Fibroblast of skin of left quadriceps (primary cell): ENCODE measurements around the gene GOLGA8Q.
"Not testable (repeated sequence)": the region's sequence is repeated elsewhere in the genome, so short reads cannot be mapped to it uniquely, and the experiment has no call there.

ENCODE experiments used
- DNase-seq, 2 experiments: peaks; one replicate each; pipeline ENCODE4 v3.0.0-alpha.2; 2013; ENCODE audit warnings: low read depth in 2 of 2

Gene GOLGA8Q, protein sequence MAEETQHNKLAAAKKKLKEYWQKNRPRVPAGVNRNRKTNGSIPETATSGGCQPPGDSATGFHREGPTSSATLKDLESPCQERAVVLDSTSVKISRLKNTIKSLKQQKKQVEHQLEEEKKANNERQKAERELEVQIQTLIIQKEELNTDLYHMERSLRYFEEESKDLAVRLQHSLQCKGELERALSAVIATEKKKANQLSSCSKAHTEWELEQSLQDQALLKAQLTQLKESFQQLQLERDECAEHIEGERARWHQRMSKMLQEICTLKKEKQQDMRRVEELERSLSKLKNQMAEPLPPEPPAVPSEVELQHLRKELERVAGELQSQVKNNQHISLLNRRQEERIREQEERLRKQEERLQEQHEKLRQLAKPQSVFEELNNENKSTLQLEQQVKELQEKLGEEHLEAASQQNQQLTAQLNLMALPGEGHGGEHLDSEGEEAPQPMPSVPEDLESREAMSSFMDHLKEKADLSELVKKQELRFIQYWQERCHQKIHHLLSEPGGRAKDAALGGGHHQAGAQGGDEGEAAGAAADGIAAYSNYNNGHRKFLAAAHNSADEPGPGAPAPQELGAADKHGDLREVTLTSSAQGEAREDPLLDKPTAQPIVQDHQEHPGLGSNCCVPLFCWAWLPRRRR

DNA sequence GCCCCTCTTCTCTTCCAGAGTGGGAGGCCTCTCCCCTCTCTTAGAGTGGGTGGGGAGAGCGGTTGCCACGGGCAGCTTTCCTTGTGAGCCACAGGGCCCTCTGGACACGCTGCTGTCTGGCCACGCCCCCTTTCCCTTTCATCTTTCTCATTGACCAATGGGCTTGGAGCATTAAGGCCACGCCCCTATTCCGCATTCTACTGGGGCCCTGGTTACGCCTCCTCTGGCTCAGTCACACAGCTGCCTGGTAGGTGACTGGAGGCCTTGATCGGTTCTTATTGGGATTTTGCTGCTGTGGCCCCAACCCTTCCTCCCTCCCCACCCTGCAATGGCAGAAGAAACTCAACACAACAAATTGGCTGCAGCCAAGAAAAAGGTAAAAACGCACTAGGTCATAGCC lies at the start of gene GOLGA8Q:
Gene GOLGA8Q (plus strand): TSS at position 301 of the 400 bp plus-strand sequence. CDS start 28 bp downstream, at position 329.
- not testable (repeated sequence) for DNase-seq

DNA sequence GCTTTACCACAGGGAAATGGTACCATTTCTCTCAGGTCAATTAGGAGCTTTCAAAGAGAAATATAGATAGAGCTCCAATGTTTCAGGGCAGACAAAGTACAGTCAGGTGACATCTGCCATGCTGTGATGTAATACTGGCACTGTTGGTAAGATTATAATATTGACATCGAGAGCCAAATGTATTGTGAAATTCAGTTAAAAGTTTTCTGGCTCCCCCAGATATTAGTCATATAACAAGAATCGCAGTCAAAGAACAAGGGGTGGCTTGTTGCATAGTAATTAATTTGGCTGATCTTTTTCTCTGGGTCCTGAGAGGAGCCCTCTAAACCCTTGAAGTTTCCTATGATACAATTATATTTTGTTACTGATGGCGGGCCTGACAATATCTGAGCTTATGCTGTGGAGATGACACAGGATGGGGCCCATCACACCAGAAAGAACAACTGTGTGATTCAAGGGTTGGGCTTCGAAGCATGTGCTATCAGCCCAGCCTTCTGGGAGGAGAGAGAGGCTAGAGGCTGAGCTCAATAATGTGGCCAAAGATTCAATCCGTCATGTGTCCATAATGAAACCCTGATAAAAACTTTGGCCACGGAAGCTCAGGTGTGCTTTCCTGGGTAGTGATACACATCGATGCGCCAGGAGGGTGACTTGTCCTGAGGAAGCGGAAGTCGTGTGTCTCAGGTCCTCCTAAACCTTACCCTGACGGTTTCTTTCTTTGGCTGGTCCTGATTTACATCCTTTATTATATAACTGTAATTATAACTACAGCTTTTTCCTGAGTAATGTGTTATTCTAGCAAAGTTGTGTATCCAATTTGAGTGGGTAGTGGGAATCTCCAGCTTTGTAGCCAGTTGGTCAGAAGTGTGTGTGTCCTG lies 48.7 kb upstream of the GOLGA8Q start:
- not testable (repeated sequence) for DNase-seq

DNA sequence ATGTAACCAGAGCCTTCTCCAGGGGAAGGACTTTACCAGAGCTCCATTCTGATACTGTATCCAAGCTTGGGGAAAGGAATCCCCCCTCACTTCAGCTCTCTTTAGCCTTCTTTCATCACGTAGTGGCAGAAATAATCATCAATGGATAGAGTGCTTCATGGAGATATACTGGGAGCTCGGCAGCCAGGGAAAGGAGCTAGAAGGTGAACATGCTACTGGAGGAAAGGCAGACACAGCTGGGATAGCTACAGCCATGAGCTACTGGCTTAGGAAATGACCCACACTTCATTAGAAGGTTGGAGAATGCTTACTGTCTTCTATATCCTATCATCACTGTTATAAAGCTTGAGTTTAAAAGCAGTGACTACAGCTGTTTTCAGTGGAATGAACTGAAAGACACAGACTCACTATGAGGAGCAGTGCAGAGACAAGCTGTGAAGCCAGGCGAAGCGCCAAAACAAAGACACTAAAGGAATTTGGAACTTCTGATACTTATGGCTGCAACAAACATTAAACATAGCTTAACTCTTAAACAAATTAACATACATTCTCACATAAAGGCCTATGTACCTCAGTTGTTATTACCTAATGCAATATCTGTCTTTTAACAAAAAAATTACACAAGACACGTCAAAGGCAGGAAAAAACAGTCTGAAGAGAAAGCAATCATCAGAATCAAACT lies 47.5 kb upstream of the GOLGA8Q start:
- DNase-seq = peak; percentile 2 to 3

DNA sequence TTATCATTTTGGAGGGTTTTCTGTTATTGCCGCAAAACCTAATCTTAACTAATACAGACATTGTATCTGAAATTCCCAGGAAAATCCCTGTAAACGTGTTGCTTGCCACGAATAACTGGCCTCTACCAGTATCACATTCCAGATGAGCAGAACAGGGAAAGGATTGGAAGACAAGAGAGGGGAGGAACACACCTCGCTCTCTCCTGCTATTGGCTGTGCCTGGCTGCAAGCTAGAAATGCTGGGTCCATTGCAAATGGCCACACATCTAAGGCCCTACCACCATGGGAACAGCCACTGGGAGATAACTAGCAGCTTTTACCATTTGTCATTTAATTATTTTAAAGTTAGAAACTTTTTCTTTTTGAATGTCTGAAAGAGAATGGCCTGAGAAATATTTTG lies 37.3 kb upstream of the GOLGA8Q start:
- DNase-seq = not testable (repeated sequence)

DNA sequence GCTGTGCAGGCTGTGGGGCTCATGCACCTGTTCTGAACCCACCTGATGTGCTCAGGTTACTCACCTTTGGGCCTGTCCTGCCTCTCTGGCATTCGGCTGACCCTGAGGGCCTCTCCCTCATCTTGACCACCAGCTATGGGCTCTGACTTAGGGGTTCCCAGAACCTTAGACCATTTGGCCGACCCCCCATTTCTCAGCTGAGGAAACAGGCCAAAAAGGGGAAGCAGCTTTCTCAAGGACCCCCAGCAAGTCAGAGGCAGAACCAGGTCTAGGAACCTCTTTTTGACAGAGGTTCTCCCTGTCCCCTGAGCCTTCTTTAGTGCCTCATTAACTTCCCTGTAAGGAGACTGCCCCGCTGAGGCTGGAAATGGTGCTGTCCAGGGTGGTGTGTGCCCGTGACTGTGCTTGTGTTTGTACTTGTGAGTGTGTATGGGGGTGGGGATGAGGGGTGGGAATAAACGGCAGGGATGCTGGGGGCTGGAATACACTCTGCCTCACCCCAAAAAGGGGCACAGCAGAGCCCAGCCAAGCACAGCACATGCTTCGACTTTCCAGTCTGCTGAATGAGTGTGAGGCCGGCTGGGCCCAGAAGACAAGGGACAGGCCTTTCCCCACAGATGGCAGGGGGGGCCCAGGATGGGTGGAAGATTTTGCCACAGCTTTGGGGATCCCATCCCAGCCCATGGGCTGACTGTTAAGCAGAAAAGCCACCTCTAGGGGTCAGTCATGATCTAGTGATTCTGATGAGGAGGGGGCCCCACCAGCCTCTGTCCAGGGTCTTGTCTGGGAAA lies 28.2 kb upstream of the GOLGA8Q start:
- not testable (repeated sequence) for DNase-seq

DNA sequence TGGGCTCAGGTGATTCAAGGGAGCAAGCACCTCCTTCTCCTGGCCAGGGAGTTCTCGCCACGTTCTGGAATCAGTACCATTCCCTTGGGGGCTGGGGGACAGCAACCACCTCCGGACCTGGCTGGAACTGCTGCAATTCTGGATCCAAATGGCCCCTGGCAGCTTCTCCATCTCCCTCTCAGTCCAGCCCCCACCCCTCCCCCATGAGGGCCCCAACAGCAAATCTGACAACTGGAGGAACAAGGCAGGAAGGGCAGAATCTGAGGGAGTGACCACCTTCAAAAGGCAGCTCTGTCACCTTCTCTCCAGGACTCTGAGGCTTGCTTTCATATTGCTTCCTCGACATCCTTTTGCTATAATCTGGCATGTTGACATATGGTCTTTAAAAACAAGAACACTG lies 25.9 kb upstream of the GOLGA8Q start:
- DNase-seq = not testable (repeated sequence)

DNA sequence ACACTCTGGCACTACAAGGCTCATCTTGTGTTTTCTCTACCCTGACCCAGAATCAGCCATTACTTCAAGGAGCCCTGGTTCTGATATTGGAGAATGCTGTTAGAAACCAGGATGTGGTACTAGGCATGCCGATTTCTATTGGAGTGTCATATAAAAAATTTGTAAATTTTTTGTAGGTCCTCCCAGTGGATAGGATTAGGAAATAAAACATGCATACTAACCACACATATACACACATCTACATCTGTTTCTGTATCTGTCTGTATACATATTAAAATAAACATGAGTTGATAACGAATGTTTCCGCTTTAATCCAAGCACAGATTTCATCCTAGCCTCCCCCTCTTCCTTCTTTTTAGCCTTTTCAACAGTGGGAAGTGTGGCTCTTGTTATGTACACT lies 22.8 kb upstream of the GOLGA8Q start:
- not testable (repeated sequence) for DNase-seq

DNA sequence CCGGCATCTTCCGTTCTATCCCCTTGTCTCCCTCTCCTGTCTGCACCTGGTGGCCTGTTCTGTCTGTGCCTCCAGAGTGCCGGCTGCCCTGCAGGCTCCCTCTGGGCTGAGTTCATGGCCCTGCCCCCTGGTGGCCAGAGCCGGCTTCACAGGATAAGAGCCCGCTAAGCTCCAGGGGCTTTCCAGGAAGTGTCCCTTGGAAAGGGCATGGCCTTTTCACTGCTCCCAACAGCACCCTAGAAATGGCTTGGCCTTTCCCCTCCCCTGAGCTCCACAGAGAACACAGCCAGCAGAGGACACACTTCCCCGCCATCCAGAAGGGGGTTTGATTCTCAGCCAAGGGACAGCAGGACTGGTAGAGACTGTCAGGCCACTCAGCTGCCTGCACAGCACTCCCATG lies 15.1 kb downstream of the GOLGA8Q start:
- not testable (repeated sequence) for DNase-seq

DNA sequence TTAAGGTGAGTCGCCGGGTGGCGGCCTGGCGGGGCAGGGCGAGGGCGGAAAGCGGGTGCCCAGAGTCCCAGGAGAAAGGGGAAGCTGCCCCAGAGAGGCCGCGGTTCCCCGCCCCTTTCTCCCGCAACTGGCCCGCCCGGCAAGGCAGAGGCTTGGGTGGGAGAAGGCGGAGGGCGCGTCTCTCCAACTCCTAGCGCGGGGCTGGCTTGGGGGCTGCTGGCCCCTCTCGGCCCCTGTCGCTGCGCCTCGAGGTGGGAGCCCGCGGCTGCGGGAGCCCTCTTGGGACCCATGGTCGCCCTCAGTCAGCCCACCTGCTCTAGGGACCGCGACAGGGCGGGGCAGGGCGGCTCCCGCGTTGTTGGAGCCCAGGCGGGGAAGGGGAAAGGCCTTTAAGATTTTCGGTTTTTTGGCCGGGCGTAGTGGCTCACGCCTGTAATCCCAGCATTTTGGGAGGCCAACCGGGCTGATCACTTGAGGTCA lies 21.2 kb downstream of the GOLGA8Q start:
- not testable (repeated sequence) for DNase-seq

DNA sequence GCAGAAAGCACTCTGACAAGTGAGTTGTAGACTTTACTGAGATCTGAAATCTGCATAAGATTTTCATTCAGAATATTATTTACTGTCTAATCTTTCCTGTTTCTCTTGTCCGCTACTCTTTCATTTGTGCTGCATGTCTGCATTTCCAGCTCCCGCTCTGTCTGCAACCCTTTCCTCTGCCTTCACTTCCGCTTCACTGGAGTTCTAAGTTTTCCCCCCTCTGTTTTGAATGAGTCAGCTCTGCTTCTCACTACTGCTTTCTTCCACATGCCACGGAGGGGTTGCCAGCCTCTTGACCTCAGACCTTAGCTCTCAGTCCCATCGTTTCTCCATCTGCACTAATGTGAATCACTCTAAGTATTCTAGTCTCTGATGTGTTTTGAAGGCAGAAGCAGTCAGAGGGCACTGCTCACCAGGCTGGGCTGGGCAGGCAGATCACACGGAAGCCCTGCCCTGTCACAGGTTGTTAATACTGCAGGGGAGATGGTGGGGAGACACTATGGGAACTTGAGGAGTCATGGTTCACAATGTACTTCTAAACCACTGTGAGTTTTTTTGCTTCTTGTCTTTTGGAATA lies 27.6 kb downstream of the GOLGA8Q start:
- DNase-seq = not testable (repeated sequence)

DNA sequence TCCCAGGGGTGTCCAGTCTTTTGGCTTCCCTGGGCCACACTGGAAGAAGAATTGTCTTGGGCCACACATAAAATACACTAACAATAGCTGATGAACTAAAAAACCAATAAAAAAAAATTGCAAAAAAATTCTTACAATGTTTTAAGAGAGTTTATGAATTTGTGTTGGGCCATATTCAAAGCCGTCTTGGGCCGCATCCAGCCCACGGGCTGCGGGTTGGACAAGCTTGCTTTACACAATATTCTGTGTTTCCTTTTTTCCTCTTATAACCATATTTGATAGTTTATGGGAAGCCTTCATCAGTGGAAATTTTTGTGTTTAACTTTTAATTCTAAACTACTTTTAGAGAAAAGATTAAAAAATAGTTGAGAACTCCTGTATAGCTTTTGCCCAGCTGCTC lies 28.9 kb downstream of the GOLGA8Q start:
- not testable (repeated sequence) for DNase-seq

DNA sequence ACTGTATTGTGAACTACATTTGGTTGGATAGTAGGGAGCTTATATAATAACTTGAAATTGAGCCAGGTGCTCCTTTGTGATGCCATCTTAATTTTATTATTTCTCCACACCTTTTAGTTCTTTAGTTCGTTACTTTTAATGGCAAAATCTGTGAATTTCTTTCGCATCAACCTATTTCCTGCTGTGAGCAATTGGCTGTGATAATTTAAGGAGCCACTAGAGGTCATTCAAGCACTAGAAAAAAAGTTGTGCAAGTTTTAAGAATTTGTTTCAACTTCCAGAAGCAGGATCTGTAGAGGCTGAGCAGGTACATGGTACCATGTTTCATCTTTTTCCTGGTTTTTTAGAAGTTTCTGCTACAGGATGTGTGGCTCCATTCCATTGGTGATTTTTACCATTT lies 47.1 kb downstream of the GOLGA8Q start:
- not testable (repeated sequence) for DNase-seq

DNA sequence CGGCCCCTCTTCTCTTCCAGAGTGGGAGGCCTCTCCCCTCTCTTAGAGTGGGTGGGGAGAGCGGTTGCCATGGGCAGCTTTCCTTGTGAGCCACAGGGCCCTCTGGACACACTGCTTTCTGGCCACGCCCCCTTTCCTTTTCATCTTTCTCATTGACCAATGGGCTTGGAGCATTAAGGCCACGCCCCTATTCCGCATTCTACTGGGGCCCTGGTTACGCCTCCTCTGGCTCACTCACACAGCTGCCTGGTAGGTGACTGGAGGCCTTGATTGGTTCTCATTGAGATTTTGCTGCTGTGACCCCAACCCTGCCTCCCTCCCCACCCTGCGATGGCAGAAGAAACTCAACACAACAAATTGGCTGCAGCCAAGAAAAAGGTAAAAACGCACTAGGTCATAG lies 51.9 kb downstream of the GOLGA8Q start, which contains the start of gene GOLGA8H:
Gene GOLGA8H (plus strand): TSS at position 233 of the 400 bp plus-strand sequence. CDS start 98 bp downstream, at position 331.
- not testable (repeated sequence) for DNase-seq
